ENCODE data around the gene COL5A1.

COL5A1 gene

DNA sequence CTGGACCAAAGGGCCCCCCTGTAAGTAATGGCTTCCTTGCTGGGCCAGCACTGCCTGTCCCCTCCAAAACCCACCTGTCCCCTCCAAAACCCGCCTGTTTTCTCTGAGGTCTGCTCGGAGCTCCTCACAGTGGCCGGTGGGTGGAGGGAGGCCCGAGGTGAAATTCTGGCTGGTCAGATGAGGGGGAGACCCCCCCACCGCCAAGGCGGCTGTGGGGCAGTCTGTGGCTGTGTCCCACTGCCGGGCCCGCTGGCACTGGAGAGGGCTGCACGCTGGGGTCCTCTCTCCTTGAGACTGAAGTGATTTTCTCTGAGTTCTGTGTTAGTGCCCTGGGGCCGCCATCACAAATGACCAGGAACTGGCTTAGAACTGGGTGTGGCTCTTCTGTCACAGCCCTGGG is 155.3 kb downstream of the COL5A1 start:
- DNase-seq: no peak

DNA sequence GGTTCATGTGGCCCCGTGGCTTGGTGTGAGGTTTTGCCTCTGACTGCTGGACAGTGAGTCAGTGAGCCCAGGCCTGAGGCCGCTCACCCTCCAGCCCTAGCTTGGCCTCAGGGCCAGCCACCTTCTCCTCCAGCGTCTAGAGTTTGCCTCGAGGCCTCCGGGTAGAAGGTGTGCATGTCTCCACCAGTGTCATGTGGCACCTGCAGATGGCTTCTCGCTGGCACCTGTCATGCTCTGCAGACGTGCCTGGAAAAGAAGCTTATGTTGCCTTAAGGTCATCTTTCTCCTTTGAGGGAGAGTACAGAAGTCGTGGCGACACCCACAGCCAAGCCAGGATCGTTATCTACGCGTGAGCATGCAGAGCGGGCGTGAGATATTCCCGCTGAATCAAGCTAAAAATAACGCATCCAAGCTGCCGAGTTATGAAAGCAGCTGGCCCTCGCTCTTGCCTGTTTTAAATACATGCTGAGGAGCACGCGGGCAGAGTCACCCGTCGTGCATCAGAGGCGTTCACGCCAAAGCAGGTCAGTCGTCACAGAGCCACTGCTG is 159.3 kb downstream of the COL5A1 start:
- no peak for DNase-seq

DNA sequence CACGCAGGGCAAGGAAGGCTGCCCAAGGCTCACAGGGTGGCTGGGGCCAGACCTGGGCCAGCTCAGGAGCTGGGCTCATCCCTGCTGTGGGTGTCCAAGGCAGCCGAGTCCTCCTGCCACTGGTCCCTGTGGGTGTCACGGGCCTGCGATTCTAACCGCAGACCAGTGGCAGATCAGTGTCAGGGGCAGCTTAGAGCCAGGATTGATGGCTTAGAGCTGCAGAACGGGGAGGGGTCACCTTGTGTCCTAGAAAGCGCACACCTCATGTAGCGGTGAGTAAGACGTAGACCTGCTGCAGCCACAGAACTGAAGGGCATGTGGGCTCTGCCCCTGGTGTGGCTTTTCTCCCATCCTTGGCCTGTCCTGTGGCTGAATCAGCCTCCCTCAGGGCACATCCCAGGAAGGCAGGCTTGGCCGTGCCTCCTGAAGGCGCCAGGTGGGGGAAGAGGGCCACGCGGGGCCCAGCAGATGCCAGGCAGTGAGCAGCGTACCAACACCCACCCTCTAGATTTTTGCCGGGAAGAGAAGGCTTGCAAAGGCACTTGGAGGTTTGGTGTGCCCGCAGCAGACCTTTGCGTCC is 160.7 kb downstream of the COL5A1 start:
- no peak for DNase-seq

DNA sequence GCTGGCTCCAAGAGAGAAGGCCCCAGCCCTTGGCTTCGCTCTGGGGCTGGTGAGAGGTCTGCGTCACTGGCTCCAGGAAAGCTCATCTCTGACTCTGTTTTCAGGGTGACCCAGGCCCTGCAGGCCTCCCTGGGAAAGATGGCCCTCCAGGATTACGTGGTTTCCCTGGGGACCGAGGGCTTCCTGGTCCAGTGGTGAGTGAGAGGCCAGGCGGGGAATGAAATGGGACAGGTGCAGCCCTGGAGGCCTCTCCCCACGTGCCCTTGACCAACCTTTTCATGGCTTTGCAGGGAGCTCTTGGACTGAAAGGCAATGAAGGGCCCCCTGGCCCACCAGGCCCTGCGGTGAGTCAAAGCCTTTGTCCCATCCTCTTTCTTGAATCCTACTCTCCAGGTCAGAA is 163.3 kb downstream of the COL5A1 start:
- DNase-seq: no peak

DNA sequence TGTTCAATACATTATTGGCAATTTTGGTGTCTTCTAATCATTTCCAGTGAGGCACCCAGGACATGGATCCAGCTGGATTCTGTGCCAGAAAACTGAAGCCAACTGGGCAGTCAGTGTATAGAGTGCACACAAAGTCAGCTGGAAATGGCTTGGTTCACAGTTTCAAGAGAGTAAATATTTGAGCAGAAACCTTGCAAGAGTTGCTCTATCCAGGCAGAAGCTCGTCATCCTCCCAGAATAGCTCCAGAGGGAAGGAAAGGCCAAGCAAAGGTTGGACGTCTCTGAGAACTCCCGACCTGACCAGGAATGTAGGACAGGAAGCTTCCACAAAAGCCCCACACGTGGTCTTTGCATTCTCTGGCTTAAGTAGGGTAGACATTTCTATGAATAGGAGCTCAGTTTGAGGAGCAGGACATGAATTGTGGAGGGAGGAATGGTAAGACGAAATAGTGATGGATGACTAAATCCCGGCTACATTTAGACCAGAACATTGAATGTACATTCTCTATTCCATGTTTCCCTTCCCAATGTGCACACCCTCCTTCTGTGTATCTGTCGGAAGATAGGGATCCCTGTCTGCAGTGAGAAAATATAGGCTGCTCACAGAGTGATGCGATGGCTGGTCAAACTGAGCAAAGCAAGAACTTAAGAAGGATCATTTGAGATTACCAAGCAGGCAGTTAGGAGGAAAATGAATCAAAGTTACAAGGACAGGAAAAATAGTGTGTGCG is 166.3 kb downstream of the COL5A1 start:
- DNase-seq: no peak

DNA sequence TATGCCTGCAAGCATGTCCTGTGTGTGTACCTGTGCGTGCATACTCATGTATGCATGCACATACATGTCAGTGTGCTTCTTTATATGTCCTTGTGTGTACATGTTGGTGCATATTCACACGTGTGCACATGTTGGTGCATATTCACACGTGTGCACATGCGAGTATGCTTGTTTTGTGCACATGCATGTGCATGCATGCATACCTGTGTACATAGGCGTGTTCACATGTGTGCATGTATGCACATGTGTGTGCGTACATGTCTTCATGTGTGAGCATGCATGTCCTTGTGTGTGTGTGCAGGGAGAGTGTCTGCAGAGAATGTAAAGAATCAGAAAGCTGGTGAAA is 166.8 kb downstream of the COL5A1 start:
- no peak for DNase-seq

DNA sequence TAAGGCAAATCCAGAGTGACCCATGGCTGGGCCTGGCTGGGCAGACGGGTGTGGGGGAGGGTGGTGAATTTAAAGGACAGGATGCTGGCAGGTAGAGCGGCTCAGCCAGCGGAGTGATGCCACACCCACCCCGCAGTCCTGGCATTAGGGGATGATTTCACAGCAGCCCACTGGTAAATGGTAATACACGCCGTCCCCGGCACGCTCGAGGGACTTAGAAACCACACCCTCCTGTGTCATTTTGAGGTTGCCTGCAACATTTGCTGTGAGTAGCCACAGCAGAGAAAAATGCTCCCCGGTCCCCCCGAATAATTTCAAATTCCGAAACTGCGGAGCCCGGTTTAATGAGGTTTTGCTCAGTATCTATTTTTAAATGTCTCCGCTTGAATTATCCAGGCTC is 167.7 kb downstream of the COL5A1 start:
- no peak for DNase-seq

DNA sequence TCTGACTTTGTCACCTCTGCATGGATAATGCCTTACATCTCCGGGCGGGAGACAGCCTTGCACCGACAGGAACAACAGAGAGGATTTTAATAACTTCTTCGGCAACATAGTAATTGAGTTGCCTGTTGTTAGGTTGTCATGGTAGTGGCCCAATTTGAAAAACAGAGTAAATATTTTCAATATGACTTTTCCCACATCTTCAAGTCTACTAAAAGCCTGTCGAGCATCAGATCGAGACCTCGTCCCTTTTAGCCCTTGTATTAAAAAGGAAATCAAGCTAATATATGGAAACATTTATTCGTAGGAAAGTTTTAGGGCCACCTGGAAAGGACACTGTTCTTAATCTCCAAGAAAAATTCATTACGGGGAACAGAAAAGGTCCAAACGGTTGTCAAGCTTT is 168.2 kb downstream of the COL5A1 start:
- no peak for DNase-seq

DNA sequence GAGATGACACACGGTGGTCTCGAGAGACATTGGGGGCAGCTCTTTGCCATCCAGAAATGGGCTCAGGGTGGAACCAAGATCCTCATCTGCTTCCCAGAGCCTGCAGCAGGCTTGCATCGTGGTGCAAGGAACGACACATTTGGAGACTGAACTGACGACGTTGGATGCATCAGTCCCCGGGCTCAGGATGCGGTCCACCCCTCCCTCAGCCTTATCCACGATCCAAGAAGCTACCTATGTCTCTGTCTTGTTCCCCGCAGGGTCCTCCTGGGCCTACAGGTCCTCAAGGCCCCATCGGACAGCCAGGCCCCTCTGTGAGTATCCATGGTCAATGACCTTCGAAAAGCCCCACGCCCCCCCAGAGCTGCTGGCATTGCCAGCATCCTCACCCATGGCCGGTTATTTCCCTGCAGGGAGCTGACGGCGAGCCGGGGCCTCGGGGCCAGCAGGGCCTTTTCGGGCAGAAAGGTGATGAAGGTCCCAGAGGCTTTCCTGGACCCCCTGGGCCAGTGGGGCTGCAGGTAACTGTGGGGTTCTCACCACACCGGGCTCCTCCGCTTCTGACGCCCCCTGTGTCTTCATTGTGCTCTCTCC is 169.6 kb downstream of the COL5A1 start:
- no peak for DNase-seq

DNA sequence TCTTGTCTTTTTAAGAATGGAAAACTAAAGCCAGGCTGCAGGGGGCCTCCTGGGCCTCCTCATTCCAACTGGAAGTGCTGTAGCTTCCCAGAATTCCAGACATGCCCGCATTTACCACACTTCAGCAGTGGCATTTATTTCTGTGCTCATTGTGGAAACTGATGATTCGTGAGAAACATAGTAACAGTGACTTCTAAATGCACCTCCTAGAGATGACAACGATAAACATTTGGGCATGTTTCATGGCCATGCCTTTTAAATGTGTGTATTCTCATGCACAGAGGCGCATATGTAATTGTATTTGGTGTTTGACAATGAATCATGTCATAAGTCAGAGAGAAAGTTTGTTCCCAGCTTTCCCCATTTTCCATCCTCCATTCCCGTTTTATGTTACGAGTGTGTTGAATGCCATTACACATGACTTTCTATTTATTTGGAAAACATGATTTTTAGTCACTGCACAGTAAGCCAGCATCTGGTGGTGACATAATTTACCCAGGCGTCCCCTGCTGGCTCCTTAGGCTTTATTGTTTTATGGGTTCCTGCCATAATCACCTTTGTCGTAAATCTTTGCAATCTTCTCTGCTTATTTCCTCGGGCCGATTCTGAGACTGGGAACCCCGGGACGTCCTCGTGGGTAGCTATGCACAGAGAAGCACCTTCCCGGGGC is 170.2 kb downstream of the COL5A1 start:
- DNase-seq: no peak

DNA sequence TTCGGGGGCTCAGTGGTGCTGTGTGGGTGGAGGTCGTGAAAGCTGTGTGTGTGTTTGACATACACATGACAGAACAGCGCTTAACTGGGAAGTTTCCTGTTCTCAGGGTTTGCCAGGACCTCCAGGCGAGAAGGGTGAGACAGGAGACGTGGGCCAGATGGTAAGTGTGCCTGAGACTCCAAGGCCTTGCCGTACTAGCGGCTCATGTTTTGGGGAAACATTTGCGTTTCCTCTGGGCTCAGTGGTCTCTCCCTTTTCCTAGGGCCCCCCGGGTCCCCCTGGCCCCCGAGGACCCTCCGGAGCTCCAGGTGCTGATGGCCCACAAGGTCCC is 170.7 kb downstream of the COL5A1 start:
- no peak for DNase-seq

DNA sequence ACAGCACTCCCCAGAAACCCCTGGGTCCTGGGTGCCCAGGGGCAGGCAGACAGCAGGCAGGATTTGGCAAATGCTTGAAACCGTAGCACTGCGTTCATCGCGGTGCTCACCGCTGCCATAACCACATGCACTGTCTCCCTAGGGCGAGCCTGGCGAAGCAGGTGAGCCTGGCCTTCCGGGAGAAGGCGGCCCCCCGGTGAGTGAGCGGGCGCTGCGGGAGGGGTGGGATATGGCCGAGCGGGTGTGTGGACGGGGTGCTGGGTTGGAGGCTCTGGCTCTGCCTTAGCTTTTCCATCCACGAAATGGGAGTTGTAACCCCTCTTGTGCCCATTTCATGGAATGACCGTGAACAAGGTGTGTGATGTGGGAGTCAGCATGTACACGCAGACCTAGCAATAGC is 172.2 kb downstream of the COL5A1 start:
- no peak for DNase-seq

DNA sequence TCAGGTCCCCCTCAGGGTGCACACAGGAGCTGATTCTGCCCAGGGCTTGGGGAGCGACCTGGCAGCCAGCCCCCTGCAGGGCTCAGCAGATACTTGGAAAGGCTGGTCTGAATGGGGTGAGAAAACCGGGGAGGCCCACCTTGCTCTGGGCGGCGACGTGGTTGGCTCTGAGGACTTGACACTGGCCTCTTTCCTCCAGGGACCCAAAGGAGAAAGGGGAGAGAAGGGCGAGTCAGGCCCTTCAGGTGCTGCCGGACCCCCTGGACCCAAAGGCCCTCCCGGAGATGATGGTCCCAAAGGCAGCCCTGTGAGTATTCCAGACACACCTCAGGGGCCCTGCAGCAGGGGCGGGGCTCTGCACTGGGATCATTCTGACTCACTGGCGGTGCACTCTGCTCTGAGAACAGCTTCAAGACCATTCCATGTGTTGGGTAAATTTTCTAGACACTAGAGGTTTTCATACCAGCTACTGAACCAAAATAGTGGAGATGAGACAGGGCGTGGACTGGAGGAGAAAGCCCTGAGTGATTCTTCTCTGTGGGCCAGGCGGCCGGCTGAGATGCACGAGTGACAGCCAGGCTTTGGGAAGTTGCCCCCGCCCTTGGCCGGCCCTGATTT is 173.1 kb downstream of the COL5A1 start:
- DNase-seq: no peak

DNA sequence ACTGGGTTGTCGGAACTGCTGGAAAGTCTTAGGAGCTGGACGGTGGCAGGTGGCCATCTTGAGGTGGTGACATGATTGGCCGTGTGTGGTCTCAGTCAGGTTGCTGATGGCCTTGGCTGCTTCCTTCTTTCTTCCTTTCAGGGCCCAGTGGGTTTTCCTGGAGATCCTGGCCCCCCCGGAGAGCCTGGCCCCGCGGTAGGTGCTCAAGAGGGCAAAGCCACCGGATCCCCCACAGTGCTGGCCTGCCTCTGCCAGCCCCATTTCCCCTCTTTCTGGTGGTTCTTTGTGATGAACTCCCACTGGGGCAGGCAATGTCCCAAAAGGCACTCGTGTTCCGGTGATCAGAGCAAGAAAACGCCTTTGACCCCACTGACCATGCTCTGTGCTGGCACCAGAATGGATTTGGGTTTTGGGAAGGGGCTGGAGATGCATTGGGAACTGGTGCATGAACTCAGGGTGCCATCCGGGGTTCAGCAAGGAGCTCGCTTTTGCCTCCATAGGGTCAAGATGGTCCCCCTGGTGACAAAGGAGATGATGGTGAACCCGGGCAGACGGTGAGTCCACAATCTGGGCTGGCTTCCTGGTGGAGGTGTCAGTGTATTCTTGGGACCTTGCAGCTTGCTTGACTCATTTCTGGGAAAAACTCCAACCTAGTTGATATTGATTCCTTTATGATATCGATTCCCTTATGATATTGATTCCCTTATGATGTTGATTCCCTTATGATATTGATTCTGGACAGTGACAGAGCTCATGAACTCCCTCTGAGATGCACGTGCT is 174.0 kb downstream of the COL5A1 start:
- DNase-seq: no peak

DNA sequence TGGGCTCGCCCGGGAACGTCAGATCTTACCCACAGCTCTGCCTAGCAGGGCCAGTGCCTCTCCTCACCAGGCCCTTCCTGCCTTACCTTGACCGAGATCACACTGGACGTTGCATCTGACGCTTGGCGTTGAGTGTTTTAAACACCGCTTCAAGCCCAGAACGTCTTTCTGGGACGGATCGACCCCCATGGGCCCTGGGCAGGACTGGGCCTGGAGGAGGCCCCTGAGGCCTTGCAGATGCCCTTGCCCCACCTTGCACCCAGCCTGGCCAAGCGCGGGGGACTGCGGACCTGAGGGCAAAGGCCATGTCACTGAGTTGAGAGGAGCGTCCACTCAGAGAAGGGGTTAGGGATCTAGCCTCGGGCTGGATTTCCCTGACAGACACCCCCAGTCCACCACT is 174.7 kb downstream of the COL5A1 start:
- DNase-seq: no peak

DNA sequence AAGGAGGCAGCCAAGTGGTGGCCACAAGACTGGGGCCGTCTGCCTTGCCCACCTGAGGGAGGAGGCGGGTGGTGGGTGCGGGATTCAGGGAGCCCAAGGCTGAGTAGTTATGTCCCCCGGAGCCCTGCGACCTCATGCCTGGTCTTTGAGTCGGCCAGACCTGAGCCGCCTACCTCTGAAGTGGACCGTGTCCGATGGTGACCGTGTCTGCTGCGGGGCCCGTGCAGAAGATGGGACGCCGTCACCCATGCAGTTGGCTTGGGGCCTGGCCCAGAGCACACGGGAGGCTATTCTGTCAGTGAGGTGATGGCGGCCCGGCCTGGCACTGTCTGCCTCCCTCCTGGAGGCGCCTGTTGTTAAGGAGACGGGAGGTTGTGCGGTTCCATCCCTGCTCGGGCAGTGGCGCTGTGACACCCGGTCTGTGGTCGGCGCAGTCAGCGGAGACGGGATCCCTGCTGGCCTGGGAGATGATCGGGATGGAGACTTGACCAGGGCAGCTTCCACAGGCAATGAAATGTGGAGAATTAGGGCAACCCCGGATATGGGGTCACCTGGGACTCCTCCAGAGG is 176.5 kb downstream of the COL5A1 start:
- no peak for DNase-seq

DNA sequence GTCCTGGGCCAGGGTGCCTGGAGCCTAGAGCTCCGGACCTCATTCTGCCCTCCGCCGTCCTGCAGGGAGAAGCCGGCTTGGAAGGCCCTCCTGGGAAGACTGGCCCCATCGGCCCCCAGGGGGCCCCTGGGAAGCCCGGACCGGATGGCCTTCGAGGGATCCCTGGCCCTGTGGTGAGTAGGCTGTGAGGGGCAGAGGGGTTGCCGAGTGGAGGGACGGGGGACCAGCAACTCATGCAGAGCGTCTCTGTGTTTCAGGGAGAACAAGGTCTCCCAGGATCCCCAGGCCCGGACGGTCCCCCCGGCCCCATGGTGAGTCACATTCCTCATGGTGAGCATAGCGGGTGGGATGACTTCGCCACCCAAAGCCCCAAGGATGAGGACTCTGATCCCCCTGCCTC is 177.0 kb downstream of the COL5A1 start:
- DNase-seq: no peak

DNA sequence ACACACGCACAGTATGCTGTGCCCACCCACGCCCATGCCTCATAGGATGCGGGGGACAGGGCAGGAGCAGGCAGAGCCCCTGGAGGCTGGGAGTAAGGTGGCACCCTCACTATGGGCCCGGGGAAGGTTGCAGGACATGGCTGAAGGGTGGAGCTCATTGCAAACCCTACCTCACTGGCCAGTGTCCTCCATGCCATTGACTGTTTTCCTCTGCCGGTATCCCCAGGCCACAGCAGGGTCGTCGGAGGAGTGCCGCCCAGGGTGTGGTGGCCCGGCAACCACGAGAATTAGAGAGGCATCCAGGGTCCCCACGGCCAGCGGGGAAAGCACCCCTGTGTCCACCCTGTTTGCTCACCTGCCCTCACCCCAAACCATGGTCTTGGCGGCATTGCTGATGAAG is 179.3 kb downstream of the COL5A1 start:
- no peak for DNase-seq

DNA sequence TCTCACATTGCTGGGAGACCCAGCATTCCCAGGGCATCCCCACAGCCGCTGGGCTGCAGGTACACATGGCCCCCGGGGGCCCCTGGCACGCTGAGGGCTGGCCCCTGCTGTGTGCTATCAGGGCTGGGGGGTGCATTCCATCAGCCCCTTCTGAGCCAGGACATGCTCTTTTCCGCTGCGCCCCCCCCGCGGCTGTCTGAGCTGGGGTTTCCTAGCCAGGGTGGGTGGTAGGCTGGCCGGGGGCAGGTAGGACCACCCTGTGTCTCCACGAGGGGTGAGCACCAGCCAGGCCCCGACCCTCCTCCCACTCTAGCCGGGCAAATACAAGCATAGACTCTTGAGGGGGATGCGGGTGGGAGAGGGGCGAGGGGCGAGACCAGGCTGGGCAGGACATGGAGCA is 180.9 kb downstream of the COL5A1 start:
- DNase-seq: no peak

DNA sequence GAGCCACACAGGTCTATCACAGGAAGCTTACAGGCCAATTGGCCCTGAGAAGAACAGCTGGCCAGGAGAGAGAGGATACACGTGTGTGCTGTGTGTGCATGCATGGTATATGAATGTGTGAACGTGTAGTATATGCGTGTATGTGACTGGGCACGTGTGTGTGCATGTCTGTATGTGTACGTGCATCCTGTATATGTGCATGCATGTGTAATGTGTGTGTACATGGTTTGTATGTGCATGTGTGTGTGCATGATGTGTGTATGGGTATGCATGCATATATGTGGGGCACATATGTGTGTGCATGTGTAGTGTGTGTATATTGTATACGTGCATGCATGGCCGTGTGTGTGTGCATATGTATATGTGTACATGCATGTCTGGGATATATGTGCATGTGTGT is 182.0 kb downstream of the COL5A1 start:
- no peak for DNase-seq

DNA sequence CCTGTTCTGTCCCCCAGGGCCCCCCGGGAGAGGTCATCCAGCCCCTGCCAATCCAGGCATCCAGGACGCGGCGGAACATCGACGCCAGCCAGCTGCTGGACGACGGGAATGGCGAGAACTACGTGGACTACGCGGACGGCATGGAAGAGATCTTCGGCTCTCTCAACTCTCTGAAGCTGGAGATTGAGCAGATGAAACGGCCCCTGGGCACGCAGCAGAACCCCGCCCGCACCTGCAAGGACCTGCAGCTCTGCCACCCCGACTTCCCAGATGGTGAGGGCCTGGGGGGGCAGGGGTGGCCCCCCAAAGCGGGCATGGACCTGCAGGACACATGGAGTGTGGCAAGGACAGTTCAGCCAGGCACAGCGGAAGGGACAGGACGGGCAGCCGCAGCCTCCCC is 183.0 kb downstream of the COL5A1 start:
- DNase-seq: no peak

DNA sequence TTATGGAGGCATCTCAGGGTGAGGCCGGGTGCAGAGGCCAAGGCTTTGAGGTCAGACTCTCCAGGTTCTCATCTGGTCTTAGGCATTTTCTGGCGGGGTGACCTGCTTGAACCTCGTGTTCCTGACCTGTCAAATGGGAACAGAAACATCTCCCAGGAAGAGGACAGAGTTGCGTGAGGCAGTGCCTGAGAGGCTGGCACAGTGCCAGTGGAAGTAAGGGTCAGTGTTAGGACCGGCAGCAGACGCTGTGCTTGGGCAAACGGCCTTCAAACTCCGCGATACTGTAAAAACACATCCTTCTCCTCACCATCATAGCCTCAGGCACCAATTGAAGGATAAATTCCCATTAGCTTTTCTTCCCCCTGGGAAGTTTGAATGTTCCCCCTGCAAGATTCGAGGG is 183.4 kb downstream of the COL5A1 start:
- no peak for DNase-seq
